ENCODE results near the gene COMMD7. TPM values are rescaled to one million over a fixed set of nuclear protein-coding genes. Genes with fewer than 3 reads are reported as not detected.
A peak's percentile ranks its signal among the peaks of the same experiment; 100 is the strongest.

The COMMD7 gene
- total and polyA plus RNA-seq, 9 of the 15 experiments (the other 6 are each of a cell fraction or from before 2014, with no cell fraction given): 11.9 to 69.1 (median 34.7) TPM

- TF ChIP-seq ZNF121 (CRISPR knock-in tag; conservative IDR thresholded peaks at IDR 0.05): no peak
- no peak for TF ChIP-seq ZC3H8 (IDR thresholded peaks at IDR 0.05)
- TF ChIP-seq ARNT (IDR thresholded peaks at IDR 0.05): peak; percentile 29 to 72; a peak in 3 of 4 replicates
- TF ChIP-seq, protein P1, sequence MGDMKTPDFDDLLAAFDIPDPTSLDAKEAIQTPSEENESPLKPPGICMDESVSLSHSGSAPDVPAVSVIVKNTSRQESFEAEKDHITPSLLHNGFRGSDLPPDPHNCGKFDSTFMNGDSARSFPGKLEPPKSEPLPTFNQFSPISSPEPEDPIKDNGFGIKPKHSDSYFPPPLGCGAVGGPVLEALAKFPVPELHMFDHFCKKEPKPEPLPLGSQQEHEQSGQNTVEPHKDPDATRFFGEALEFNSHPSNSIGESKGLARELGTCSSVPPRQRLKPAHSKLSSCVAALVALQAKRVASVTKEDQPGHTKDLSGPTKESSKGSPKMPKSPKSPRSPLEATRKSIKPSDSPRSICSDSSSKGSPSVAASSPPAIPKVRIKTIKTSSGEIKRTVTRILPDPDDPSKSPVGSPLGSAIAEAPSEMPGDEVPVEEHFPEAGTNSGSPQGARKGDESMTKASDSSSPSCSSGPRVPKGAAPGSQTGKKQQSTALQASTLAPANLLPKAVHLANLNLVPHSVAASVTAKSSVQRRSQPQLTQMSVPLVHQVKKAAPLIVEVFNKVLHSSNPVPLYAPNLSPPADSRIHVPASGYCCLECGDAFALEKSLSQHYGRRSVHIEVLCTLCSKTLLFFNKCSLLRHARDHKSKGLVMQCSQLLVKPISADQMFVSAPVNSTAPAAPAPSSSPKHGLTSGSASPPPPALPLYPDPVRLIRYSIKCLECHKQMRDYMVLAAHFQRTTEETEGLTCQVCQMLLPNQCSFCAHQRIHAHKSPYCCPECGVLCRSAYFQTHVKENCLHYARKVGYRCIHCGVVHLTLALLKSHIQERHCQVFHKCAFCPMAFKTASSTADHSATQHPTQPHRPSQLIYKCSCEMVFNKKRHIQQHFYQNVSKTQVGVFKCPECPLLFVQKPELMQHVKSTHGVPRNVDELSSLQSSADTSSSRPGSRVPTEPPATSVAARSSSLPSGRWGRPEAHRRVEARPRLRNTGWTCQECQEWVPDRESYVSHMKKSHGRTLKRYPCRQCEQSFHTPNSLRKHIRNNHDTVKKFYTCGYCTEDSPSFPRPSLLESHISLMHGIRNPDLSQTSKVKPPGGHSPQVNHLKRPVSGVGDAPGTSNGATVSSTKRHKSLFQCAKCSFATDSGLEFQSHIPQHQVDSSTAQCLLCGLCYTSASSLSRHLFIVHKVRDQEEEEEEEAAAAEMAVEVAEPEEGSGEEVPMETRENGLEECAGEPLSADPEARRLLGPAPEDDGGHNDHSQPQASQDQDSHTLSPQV (IDR thresholded peaks at IDR 0.05): peak; percentile 90
- TF ChIP-seq, protein P2, sequence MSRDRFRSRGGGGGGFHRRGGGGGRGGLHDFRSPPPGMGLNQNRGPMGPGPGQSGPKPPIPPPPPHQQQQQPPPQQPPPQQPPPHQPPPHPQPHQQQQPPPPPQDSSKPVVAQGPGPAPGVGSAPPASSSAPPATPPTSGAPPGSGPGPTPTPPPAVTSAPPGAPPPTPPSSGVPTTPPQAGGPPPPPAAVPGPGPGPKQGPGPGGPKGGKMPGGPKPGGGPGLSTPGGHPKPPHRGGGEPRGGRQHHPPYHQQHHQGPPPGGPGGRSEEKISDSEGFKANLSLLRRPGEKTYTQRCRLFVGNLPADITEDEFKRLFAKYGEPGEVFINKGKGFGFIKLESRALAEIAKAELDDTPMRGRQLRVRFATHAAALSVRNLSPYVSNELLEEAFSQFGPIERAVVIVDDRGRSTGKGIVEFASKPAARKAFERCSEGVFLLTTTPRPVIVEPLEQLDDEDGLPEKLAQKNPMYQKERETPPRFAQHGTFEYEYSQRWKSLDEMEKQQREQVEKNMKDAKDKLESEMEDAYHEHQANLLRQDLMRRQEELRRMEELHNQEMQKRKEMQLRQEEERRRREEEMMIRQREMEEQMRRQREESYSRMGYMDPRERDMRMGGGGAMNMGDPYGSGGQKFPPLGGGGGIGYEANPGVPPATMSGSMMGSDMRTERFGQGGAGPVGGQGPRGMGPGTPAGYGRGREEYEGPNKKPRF (IDR thresholded peaks at IDR 0.05; ENCODE audit: low read depth, low read length): no peak
- no peak for TF ChIP-seq SRSF9 (IDR thresholded peaks at IDR 0.05; ENCODE audit: borderline replicate concordance, low read depth, low read length)
- no peak for TF ChIP-seq XRCC4 (IDR thresholded peaks at IDR 0.05; ENCODE audit: extremely low read depth, insufficient read depth, insufficient read length)
- TF ChIP-seq ZNF507 (tag; conservative IDR thresholded peaks at IDR 0.05): no peak
- TF ChIP-seq PTRF (tag; IDR thresholded peaks at IDR 0.05): no peak
- TF ChIP-seq XRCC5 (IDR thresholded peaks at IDR 0.05; ENCODE audit: low read depth, low read length): peak; percentile 49; the same call in 1 of the 2 replicates
- TF ChIP-seq GTF2A2 (tag; IDR thresholded peaks at IDR 0.05): no peak
- TF ChIP-seq ZSCAN29 (IDR thresholded peaks at IDR 0.05): no peak; the same call in 1 of the 2 replicates
- peak; percentile 58 for TF ChIP-seq C11orf30 (IDR thresholded peaks at IDR 0.05; ENCODE audit: low read depth)
- TF ChIP-seq NFE2L1 (tag; IDR thresholded peaks at IDR 0.05; ENCODE audit: borderline replicate concordance, low read depth): no peak
- TF ChIP-seq, protein P3, sequence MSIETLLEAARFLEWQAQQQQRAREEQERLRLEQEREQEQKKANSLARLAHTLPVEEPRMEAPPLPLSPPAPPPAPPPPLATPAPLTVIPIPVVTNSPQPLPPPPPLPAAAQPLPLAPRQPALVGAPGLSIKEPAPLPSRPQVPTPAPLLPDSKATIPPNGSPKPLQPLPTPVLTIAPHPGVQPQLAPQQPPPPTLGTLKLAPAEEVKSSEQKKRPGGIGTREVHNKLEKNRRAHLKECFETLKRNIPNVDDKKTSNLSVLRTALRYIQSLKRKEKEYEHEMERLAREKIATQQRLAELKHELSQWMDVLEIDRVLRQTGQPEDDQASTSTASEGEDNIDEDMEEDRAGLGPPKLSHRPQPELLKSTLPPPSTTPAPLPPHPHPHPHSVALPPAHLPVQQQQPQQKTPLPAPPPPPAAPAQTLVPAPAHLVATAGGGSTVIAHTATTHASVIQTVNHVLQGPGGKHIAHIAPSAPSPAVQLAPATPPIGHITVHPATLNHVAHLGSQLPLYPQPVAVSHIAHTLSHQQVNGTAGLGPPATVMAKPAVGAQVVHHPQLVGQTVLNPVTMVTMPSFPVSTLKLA (conservative IDR thresholded peaks at IDR 0.05): peak; percentile 79 to 82
- no peak for TF ChIP-seq HIVEP1 (CRISPR knock-in tag; IDR thresholded peaks at IDR 0.05)
- TF ChIP-seq SPI1 (IDR thresholded peaks at IDR 0.05; ENCODE audit: borderline replicate concordance, low read depth, low read length): peak; percentile 39; the same call in 1 of the 2 replicates
- no peak for TF ChIP-seq MCM3 (IDR thresholded peaks at IDR 0.05)
- peak; percentile 27; the same call in 1 of the 2 replicates for TF ChIP-seq USF1 (CRISPR knock-in tag; IDR thresholded peaks at IDR 0.05)
Observed at GRCh38 chr20:32681175-32682084, 61.8 kb downstream of the COMMD7 start (continued).
